Activated CD8-positive, alpha-beta memory T cell treated with anti-CD3 and anti-CD28 coated beads, Interleukin-2, amount 50 U/mL, for 1 hour (primary cell): ENCODE measurements around the gene ZNRF4.

Experiments used
- DNase-seq: peaks from one replicate; pipeline ENCODE4 v3.0.0-alpha.2; 2020; ENCODE audit errors: extremely low read depth

Gene ZNRF4

GRCh38 chr19:5504114-5504513 lies 48.9 kb downstream of the ZNRF4 start:
- DNase-seq = no peak
